CD4-positive, CD25-positive, alpha-beta regulatory T cell (primary cell): Measurements from ENCODE around the gene ELOVL6. TPM values are rescaled to one million over a fixed set of nuclear protein-coding genes. Genes with fewer than 3 reads are reported as not detected.
"Not testable (repeated sequence)": the region's sequence is repeated elsewhere in the genome, so short reads cannot be mapped to it uniquely, and the experiment has no call there.

ENCODE experiments used
- ATAC-seq, 2 donors: fragments of 150-1000 bp; cut with Tn5 transposase; one replicate each; pipeline ENCODE4 v1.10.0; 2021; ENCODE audit warnings: low read depth in 2 of 2, moderate number of reproducible peaks in 2 of 2, moderate library complexity in 1 of 2
- DNase-seq, 3 donors: peaks; one replicate each; pipeline versions ENCODE4 v3.0.0 to v3.0.0-alpha.2; 2012 to 2022; ENCODE audit warnings: mixed read lengths in 1 of 3
- H3K27ac ChIP-seq: one replicate; pipeline ENCODE4 v1.7.0; 2013; ENCODE audit warnings: mild to moderate bottlenecking, low read length; ENCODE audit not compliant: insufficient read depth, poor library complexity, severe bottlenecking
- H3K27me3 ChIP-seq: one replicate; pipeline ENCODE4 v1.7.0; 2013; ENCODE audit warnings: low read length; ENCODE audit not compliant: control insufficient read depth, insufficient read depth
- H3K36me3 ChIP-seq: one replicate; pipeline ENCODE4 v1.7.0; 2013; ENCODE audit warnings: mild to moderate bottlenecking, low read length, moderate library complexity; ENCODE audit not compliant: control insufficient read depth, insufficient read depth
- H3K4me1 ChIP-seq: 2 replicates; pipeline ENCODE4 v1.7.0; 2013; ENCODE audit warnings: mild to moderate bottlenecking, low read length; ENCODE audit not compliant: insufficient read depth, control insufficient read depth, poor library complexity, severe bottlenecking
- H3K4me3 ChIP-seq: one replicate; pipeline ENCODE4 v1.7.0; 2013; ENCODE audit warnings: low read depth, mild to moderate bottlenecking, low read length, moderate library complexity
- H3K9me3 ChIP-seq, 2 experiments: 1 replicate in 1 of 2; 2 replicates in 1 of 2; pipeline ENCODE4 v1.7.0; 2013; ENCODE audit warnings: low read length in 2 of 2, mild to moderate bottlenecking in 1 of 2, moderate library complexity in 1 of 2; ENCODE audit not compliant: control insufficient read depth in 2 of 2
- H3K27ac Mint-ChIP-seq, 3 donors: one replicate each; pipeline ENCODE4 v1.8.0; 2020 to 2022; ENCODE audit warnings: mild to moderate bottlenecking in 3 of 3, mixed read lengths in 3 of 3, moderate library complexity in 2 of 3
- H3K27me3 Mint-ChIP-seq: one replicate; pipeline ENCODE4 v1.8.0; 2022; ENCODE audit warnings: mild to moderate bottlenecking, mixed read lengths
- H3K36me3 Mint-ChIP-seq: one replicate; pipeline ENCODE4 v1.8.0; 2020; ENCODE audit warnings: mixed read lengths
- H3K4me1 Mint-ChIP-seq, 4 donors: one replicate each; pipeline ENCODE4 v1.8.0; 2020 to 2022; ENCODE audit warnings: mixed read lengths in 4 of 4, mild to moderate bottlenecking in 1 of 4
- H3K4me3 Mint-ChIP-seq, 4 donors: one replicate each; pipeline ENCODE4 v1.8.0; 2020 to 2022; ENCODE audit warnings: mild to moderate bottlenecking in 4 of 4, mixed read lengths in 4 of 4, moderate library complexity in 3 of 4
- H3K9me3 Mint-ChIP-seq, 7 donors: one replicate each; pipeline ENCODE4 v1.8.0; 2020 to 2022; ENCODE audit warnings: mixed read lengths in 7 of 7, mild to moderate bottlenecking in 3 of 7, moderate library complexity in 2 of 7
- polyA plus RNA-seq, 4 donors: library from polyadenylated mRNA; unstranded; fragments of 300-500 nt; fragmentation: Illumina TruSeq; gene quantifications; one replicate each; pipeline ENCODE4 v1.2.3, GENCODE V29; 2021
- total RNA-seq: library from RNA; stranded (reverse); gene quantifications from one replicate; pipeline ENCODE4 v1.2.3, GENCODE V29; 2022

The ELOVL6 gene
- total and polyA plus RNA-seq, 5 donors from 2014 or later = 0.03 to 1.0 (median 0.39) TPM; not detected in 1

DNA sequence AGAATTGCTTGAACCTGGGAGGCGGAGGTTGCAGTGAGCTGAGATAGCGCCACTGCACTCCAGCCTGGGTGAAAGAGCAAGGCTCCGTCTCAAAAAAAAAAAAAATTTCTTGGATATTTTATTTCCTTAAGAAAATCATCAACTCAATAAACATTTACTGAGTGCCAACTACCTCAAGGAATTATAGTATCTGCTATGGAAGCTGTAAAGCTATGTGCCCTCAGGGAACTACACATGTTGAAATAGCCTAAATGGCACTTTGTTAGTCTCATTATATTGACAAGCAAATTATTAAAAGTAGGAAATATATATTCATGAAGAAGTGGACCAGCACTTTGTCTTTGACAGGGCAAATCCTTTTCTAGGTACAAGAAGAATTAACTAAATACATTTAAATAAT, 40.8 kb downstream of the ELOVL6 start:
- ATAC-seq (no peak), DNase-seq (no peak)
- Mint-ChIP-seq H3K36me3 (no peaks in the 10 kb centered on the region), H3K4me3 (no peak overlapping the region), H3K27ac (no peak overlapping the region), H3K4me1 (no peaks in the 10 kb centered on the region), H3K27me3 (no peaks in the 10 kb centered on the region), H3K9me3 (no peaks in the 10 kb centered on the region)
- Histone ChIP-seq H3K27me3 (no peaks in the 10 kb centered on the region), H3K36me3 (no peaks in the 10 kb centered on the region), H3K4me3 (no peak overlapping the region), H3K4me1 (no peaks in the 10 kb centered on the region), H3K9me3 (peaks cover 0 to 2% of the 10 kb centered on the region in 2 experiments), H3K27ac (no peak overlapping the region)

DNA sequence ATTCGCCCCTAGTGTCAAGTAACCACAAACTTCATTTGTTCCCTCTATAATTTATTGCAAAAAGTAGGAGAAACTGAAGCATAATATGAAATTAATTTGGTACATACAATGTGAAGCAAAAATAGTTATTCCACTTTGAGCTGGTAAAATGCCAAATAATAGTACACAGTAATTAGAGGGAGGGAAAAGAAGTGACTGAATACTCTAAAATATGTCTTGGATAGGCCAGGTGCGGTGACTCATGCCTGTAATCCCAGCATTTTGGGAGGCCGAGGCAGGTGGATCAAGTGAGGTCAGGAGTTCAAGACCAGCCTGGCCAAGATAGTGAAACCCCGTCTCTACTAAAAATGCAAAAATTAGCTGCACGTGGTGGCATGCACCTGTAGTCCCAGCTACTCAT, 41.2 kb downstream of the ELOVL6 start:
- not testable (repeated sequence) for H3K27me3 Mint-ChIP-seq

DNA sequence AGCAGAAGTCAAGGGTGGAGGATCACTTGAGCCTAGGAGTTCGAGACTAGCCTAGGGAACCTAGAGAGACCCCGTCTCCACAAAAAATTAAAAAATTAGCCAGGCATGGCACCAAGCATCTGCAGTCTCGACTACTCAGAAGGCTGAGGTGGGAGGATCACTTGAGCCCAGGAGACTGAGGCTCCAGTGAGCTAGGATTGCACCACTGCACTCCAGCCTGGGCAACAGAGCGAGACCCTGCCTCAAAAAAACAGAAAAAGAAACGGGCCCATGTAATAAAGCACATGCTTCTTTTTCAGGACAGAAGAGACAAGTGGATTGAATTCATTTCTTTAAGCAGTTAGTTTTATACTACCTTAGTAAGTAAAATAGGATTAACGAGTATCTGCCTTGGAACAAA, 42.0 kb downstream of the ELOVL6 start:
- no peaks in the 10 kb centered on the region for H3K4me1 ChIP-seq
- H3K27me3 Mint-ChIP-seq = no peaks in the 10 kb centered on the region
- no peaks in the 10 kb centered on the region for H3K36me3 Mint-ChIP-seq
- no peak overlapping the region for H3K4me3 Mint-ChIP-seq
- no peaks in the 10 kb centered on the region for H3K4me1 Mint-ChIP-seq
- DNase-seq (no peak), ATAC-seq (no peak)
- H3K27ac Mint-ChIP-seq = no peak overlapping the region
- H3K27ac ChIP-seq = no peak overlapping the region
- no peak overlapping the region for H3K4me3 ChIP-seq
- no peaks in the 10 kb centered on the region for H3K27me3 ChIP-seq
- H3K36me3 ChIP-seq = no peaks in the 10 kb centered on the region
- H3K9me3 Mint-ChIP-seq = no peaks in the 10 kb centered on the region
- H3K9me3 ChIP-seq = peaks cover 0 to under 1% of the 10 kb centered on the region in 2 experiments

More for the DNA sequence above, 41.2 kb downstream of the ELOVL6 start:
- not testable (repeated sequence) for H3K27ac Mint-ChIP-seq, ATAC-seq, H3K36me3 Mint-ChIP-seq, H3K4me1 Mint-ChIP-seq, H3K4me1 ChIP-seq, H3K9me3 ChIP-seq, H3K36me3 ChIP-seq, H3K9me3 Mint-ChIP-seq, H3K4me3 Mint-ChIP-seq, H3K27ac ChIP-seq, H3K4me3 ChIP-seq, H3K27me3 ChIP-seq, DNase-seq

DNA sequence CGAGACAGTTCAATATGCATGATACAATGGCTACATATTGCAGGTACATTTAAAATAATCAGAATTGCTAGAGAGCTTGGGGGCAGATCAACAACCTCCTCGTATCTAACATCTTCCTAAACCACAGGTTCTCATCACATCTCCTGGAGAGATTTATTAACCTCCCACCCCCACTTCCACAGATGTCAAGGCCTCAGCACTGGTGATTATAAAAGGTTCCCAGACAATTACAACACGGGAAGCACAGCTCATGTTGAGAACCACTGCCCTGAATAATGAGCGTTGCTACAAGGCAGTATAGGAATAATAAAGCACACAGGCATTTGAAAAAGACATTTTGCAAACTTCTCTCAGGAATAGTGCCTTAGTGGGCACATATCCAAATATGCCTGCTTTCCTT, 42.8 kb downstream of the ELOVL6 start:
- H3K36me3 Mint-ChIP-seq = no peaks in the 10 kb centered on the region
- H3K4me1 Mint-ChIP-seq = no peaks in the 10 kb centered on the region
- H3K4me3 ChIP-seq = no peak overlapping the region
- no peaks in the 10 kb centered on the region for H3K9me3 ChIP-seq
- no peaks in the 10 kb centered on the region for H3K27me3 Mint-ChIP-seq
- H3K9me3 Mint-ChIP-seq = no peaks in the 10 kb centered on the region
- H3K4me3 Mint-ChIP-seq = no peak overlapping the region
- no peak overlapping the region for H3K27ac Mint-ChIP-seq
- no peaks in the 10 kb centered on the region for H3K27me3 ChIP-seq
- no peaks in the 10 kb centered on the region for H3K36me3 ChIP-seq
- no peaks in the 10 kb centered on the region for H3K4me1 ChIP-seq
- H3K27ac ChIP-seq = no peak overlapping the region
- no peak for ATAC-seq
- no peak for DNase-seq

DNA sequence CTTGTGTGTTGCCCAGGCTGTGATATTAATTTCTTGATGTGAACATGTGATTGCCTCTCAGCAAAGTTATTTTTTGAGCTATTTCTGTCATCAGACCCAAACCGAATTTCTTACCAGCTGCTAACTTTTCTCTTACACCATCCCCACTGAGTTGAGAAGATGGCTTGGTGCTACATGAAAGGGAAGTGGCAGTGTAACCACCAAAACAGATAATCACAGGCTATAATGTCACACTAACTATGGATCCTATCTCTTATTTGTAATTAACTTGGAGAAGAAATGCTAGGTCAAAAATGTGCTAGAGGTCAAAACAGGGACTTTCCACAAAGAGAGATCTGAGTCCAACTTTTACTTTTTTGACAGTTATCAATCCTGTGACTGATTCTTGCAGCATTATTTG, 43.8 kb downstream of the ELOVL6 start:
- no peaks in the 10 kb centered on the region for H3K4me1 ChIP-seq
- H3K9me3 Mint-ChIP-seq = no peaks in the 10 kb centered on the region
- no peaks in the 10 kb centered on the region for H3K36me3 ChIP-seq
- H3K27ac Mint-ChIP-seq = no peak overlapping the region
- no peak for DNase-seq
- H3K4me1 Mint-ChIP-seq = no peaks in the 10 kb centered on the region
- no peaks in the 10 kb centered on the region for H3K36me3 Mint-ChIP-seq
- no peaks in the 10 kb centered on the region for H3K9me3 ChIP-seq
- H3K4me3 Mint-ChIP-seq = no peak overlapping the region
- no peak for ATAC-seq
- H3K4me3 ChIP-seq = no peak overlapping the region
- no peaks in the 10 kb centered on the region for H3K27me3 Mint-ChIP-seq
- H3K27me3 ChIP-seq = no peaks in the 10 kb centered on the region
- no peak overlapping the region for H3K27ac ChIP-seq

DNA sequence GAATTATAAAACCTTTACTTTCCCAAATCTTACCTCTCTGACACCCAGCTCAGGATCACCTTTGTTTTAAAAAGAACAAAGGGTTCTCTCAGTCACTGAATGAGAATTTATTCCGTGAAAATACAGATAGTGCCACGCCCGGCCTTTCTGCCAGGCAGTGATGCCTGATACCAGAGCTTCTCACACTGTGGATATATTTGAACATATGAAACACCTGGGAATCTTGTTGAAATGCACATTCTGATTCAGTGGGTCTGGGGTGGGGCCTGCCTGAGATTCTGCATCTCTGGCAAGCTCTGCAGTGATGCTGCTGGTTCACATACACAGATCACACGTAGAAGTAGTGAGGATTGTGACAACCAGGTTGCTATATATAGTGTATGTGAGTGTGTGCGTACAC, 46.0 kb downstream of the ELOVL6 start:
- no peaks in the 10 kb centered on the region for H3K36me3 Mint-ChIP-seq
- no peaks in the 10 kb centered on the region for H3K4me1 Mint-ChIP-seq
- Histone ChIP-seq H3K27ac (no peak overlapping the region), H3K27me3 (no peaks in the 10 kb centered on the region), H3K9me3 (no peaks in the 10 kb centered on the region), H3K36me3 (no peaks in the 10 kb centered on the region), H3K4me1 (no peaks in the 10 kb centered on the region), H3K4me3 (no peak overlapping the region)
- no peak overlapping the region for H3K27ac Mint-ChIP-seq
- H3K27me3 Mint-ChIP-seq = peaks cover 2% of the 10 kb centered on the region
- no peak overlapping the region for H3K4me3 Mint-ChIP-seq
- H3K9me3 Mint-ChIP-seq = no peaks in the 10 kb centered on the region
- ATAC-seq = no peak
- DNase-seq = no peak

DNA sequence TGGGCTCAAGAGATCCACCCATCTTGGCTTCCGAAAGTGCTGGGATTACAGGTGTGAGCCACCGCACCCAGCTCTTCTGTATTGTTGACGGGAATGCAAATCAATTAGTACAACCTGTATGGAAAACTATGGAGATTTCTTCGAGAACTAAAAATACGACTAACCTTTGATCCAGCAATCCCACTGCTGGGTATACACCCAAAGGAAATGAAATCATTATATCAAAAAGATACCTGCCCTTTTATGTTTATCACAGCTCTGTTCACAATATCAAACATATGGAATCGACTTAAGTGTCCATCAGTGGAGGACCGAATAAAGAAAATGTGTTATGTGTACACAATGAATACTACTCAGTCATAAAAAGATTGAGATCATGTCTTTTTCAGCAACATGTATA, 49.3 kb downstream of the ELOVL6 start:
- Mint-ChIP-seq H3K9me3 (peaks cover 0 to 2% (median 0%) of the 10 kb centered on the region in 7 donors), H3K4me3 (no peak overlapping the region), H3K4me1 (no peaks in the 10 kb centered on the region), H3K36me3 (no peaks in the 10 kb centered on the region), H3K27ac (no peak overlapping the region), H3K27me3 (peaks cover 4% of the 10 kb centered on the region)
- H3K36me3 ChIP-seq = no peaks in the 10 kb centered on the region
- H3K9me3 ChIP-seq = no peaks in the 10 kb centered on the region
- H3K27me3 ChIP-seq = no peaks in the 10 kb centered on the region
- H3K4me1 ChIP-seq = no peaks in the 10 kb centered on the region
- no peak for DNase-seq
- ATAC-seq = no peak
- no peak overlapping the region for H3K27ac ChIP-seq
- no peak overlapping the region for H3K4me3 ChIP-seq

DNA sequence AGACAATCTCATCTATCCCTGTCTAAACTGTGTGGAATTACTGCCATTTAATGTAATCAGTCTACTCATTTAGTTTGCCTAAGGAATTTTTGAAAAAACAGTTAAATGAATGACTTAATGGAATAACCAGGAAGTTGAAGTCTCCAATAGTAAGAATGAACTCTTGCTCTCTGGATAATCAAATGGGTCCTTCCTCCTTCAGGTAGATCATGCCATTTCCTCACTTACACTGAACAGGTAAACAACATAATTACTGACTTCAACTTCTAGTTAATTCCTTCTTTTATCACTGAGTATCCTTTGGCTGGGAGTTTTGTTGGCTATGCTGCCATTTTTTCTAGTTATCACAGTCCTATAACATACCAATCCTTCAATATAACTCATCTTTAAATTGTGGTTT, 56.0 kb downstream of the ELOVL6 start:
- Histone ChIP-seq H3K4me1 (no peaks in the 10 kb centered on the region), H3K36me3 (no peaks in the 10 kb centered on the region), H3K9me3 (no peaks in the 10 kb centered on the region), H3K27ac (no peak overlapping the region), H3K4me3 (no peak overlapping the region), H3K27me3 (no peaks in the 10 kb centered on the region)
- peaks cover 0 to 2% (median 0%) of the 10 kb centered on the region in 7 donors for H3K9me3 Mint-ChIP-seq
- no peak overlapping the region for H3K27ac Mint-ChIP-seq
- H3K36me3 Mint-ChIP-seq = no peaks in the 10 kb centered on the region
- peaks cover 7% of the 10 kb centered on the region for H3K27me3 Mint-ChIP-seq
- H3K4me3 Mint-ChIP-seq = no peak overlapping the region
- peaks cover 0 to 2% (median 0%) of the 10 kb centered on the region in 4 donors for H3K4me1 Mint-ChIP-seq
- no peak for ATAC-seq
- DNase-seq = no peak
